Neural cell (in vitro differentiated cells): ENCODE data around the gene ILF3. TPM values are rescaled to one million over a fixed set of nuclear protein-coding genes. Genes with fewer than 3 reads are reported as not detected.

Experiments
- H2AFZ ChIP-seq: fragments of 200-600, 300-800 bp; sonication (generic), shearing (Covaris generic); 2 replicates; pipeline ENCODE4 v1.6.0; 2014; ENCODE audit warnings: low read depth, mild to moderate bottlenecking, antibody characterized with exemption, low read length, moderate library complexity
- H3F3A ChIP-seq: fragments of 200-600 bp; shearing (Covaris generic); 2 replicates; pipeline ENCODE4 v1.6.1; 2016; ENCODE audit warnings: mild to moderate bottlenecking, moderate library complexity, mixed read lengths, antibody characterized with exemption, low read length; ENCODE audit not compliant: insufficient read depth, poor library complexity, severe bottlenecking
- H3K27ac ChIP-seq: fragments of 200-600, 300-800 bp; sonication (generic), shearing (Covaris generic); 2 replicates; pipeline ENCODE4 v1.5.1; 2014; ENCODE audit warnings: mild to moderate bottlenecking, low read length, moderate library complexity
- H3K27me3 ChIP-seq: fragments of 300-800, 200-600 bp; sonication (generic), shearing (Covaris generic); 2 replicates; pipeline ENCODE4 v1.6.0; 2014; ENCODE audit warnings: mild to moderate bottlenecking, low read depth, low read length, moderate library complexity; ENCODE audit not compliant: insufficient read depth
- H3K36me3 ChIP-seq: fragments of 300-800, 200-600 bp; sonication (generic), shearing (Covaris generic); 2 replicates; pipeline ENCODE4 v1.5.1; 2014; ENCODE audit warnings: mild to moderate bottlenecking, antibody characterized with exemption, low read length, moderate library complexity; ENCODE audit not compliant: insufficient read depth
- H3K4me2 ChIP-seq: fragments of 300-800, 200-600 bp; sonication (generic), shearing (Covaris generic); 2 replicates; pipeline ENCODE4 v1.6.0; 2014; ENCODE audit warnings: mild to moderate bottlenecking, low read length
- H3K4me3 ChIP-seq: fragments of 300-800, 200-600 bp; sonication (generic), shearing (Covaris generic); 2 replicates; pipeline ENCODE4 v1.5.1; 2014; ENCODE audit warnings: mild to moderate bottlenecking, low read length, moderate library complexity
- H3K79me2 ChIP-seq: fragments of 200-600 bp; shearing (Covaris generic); replicated peaks from 2 replicates; pipeline ENCODE4 v1.6.0; 2014; ENCODE audit warnings: mild to moderate bottlenecking, low read length, moderate library complexity; ENCODE audit not compliant: insufficient read depth
- H3K9ac ChIP-seq: fragments of 300-800, 200-600 bp; sonication (generic), shearing (Covaris generic); 2 replicates; pipeline ENCODE4 v1.6.1; 2016; ENCODE audit warnings: mild to moderate bottlenecking, low read length, mixed read lengths
- H3K9me2 ChIP-seq: fragments of 200-600 bp; shearing (Covaris generic); 2 replicates; pipeline ENCODE4 v1.6.1; 2016; ENCODE audit warnings: mild to moderate bottlenecking, low read length, mixed read lengths; ENCODE audit not compliant: insufficient read depth
- H3K9me3 ChIP-seq: fragments of 200-600, 300-800 bp; sonication (generic), shearing (Covaris generic); 2 replicates; pipeline ENCODE4 v1.6.1; 2016; ENCODE audit warnings: mild to moderate bottlenecking, mixed run types, low read length, moderate library complexity, mixed read lengths
- H4K20me1 ChIP-seq: fragments of 200-600 bp; shearing (Covaris generic); 2 replicates; pipeline ENCODE4 v1.6.1; 2016; ENCODE audit warnings: mild to moderate bottlenecking, mixed run types; ENCODE audit not compliant: insufficient read depth
- CTCF ChIP-seq: fragments of 450-650 bp; IDR thresholded peaks from 2 replicates; pipeline ENCODE4 v1.5.1; 2014; ENCODE audit warnings: antibody characterized with exemption, mild to moderate bottlenecking, moderate library complexity; ENCODE audit not compliant: poor library complexity, severe bottlenecking
- EP300 ChIP-seq: fragments of 450-650 bp; conservative IDR thresholded peaks from 2 replicates; pipeline ENCODE4 v1.6.1; 2014; ENCODE audit warnings: antibody characterized with exemption, mild to moderate bottlenecking, moderate library complexity; ENCODE audit not compliant: poor library complexity, severe bottlenecking
- EZH2 ChIP-seq: fragments of 200-600, 300-800 bp; shearing (Covaris generic), sonication (generic); IDR thresholded peaks from 2 replicates; pipeline ENCODE4 v1.6.1; 2014; ENCODE audit warnings: antibody characterized with exemption, low read length, borderline replicate concordance, mild to moderate bottlenecking; ENCODE audit not compliant: insufficient read depth, poor library complexity, severe bottlenecking
- MXI1 ChIP-seq: fragments of 450-650 bp; conservative IDR thresholded peaks from 2 replicates; pipeline ENCODE4 v1.6.1; 2014; ENCODE audit warnings: antibody characterized with exemption, mild to moderate bottlenecking; ENCODE audit not compliant: poor library complexity, severe bottlenecking
- POLR2AphosphoS5 ChIP-seq: IDR thresholded peaks from 2 replicates; pipeline ENCODE4 v1.6.1; 2012
- RAD21 ChIP-seq: fragments of 450-650 bp; conservative IDR thresholded peaks from 2 replicates; pipeline ENCODE4 v1.6.1; 2014; ENCODE audit warnings: antibody characterized with exemption, mild to moderate bottlenecking, moderate library complexity
- REST ChIP-seq: IDR thresholded peaks from 2 replicates; pipeline ENCODE4 v1.6.1; 2012; ENCODE audit warnings: borderline replicate concordance
- SMC3 ChIP-seq: fragments of 450-650 bp; conservative IDR thresholded peaks from 2 replicates; pipeline ENCODE4 v1.6.1; 2014; ENCODE audit warnings: antibody characterized with exemption, mild to moderate bottlenecking, moderate library complexity; ENCODE audit not compliant: poor library complexity
- polyA plus RNA-seq: library from polyadenylated mRNA; depleted of rRNA; stranded (reverse); fragments of >200 nt; gene quantifications from 2 replicates; pipeline ENCODE4 v1.2.3, GENCODE V29; 2014

Gene ILF3
- polyA plus RNA-seq, 1 donor from 2014 or later: 464 TPM

- Histone ChIP-seq H2AFZ (no peak overlapping the region), H3K79me2 (no peaks in the 10 kb centered on the region), H4K20me1 (peaks cover 17% of the 10 kb centered on the region), H3K4me3 (no peak overlapping the region), H3K4me2 (no peak overlapping the region), H3F3A (no peaks in the 10 kb centered on the region), H3K27ac (no peak overlapping the region), H3K9ac (no peak overlapping the region), H3K27me3 (no peaks in the 10 kb centered on the region), H3K9me3 (no peaks in the 10 kb centered on the region), H3K36me3 (no peaks in the 10 kb centered on the region), H3K9me2 (no peaks in the 10 kb centered on the region)
- TF ChIP-seq CTCF: no peak
- TF ChIP-seq REST: no peak
- TF ChIP-seq EZH2: no peak
- TF ChIP-seq EP300: no peak
- TF ChIP-seq SMC3: no peak
- TF ChIP-seq MXI1: no peak
- no peak for TF ChIP-seq RAD21
These were observed 32.0 kb downstream of the ILF3 start for GRCh38 chr19:10686193-10686592.

GRCh38 chr19:10686661-10687517, 32.7 kb downstream of the ILF3 start:
- H3K9ac ChIP-seq: no peak overlapping the region
- no peak overlapping the region for H3K4me2 ChIP-seq
- H3K4me3 ChIP-seq: no peak overlapping the region
- no peaks in the 10 kb centered on the region for H3K9me2 ChIP-seq
- TF ChIP-seq RAD21 (no peak), POLR2AphosphoS5 (no peak)
- H3K9me3 ChIP-seq: no peaks in the 10 kb centered on the region
- no peak overlapping the region for H3K27ac ChIP-seq
- H2AFZ ChIP-seq: no peak overlapping the region
- no peaks in the 10 kb centered on the region for H3K79me2 ChIP-seq
- H3K27me3 ChIP-seq: no peaks in the 10 kb centered on the region
- no peaks in the 10 kb centered on the region for H3F3A ChIP-seq
- H3K36me3 ChIP-seq: peaks cover under 1% of the 10 kb centered on the region
- H4K20me1 ChIP-seq: peaks cover 17% of the 10 kb centered on the region
